ENCODE results near the gene GSE1.

The GSE1 gene

GRCh38 chr16:85616607-85617321 is 3.6 kb downstream of the GSE1 start:
- DNase-seq (ENCODE audit: low spot score), result peak; percentile 42

- DNase-seq (ENCODE audit: low spot score), result no peak
Observed at GRCh38 chr16:85617948-85618347, 4.8 kb downstream of the GSE1 start.

- no peak for DNase-seq (ENCODE audit: low spot score)
Observed at GRCh38 chr16:85618521-85618920, 5.4 kb downstream of the GSE1 start.

GRCh38 chr16:85619101-85619891 is 6.2 kb downstream of the GSE1 start:
- DNase-seq (ENCODE audit: low spot score), result no peak

- no peak for DNase-seq (ENCODE audit: low spot score)
Observed at GRCh38 chr16:85620374-85620773, 7.3 kb downstream of the GSE1 start.

GRCh38 chr16:85621698-85622428 is 8.7 kb downstream of the GSE1 start:
- DNase-seq (ENCODE audit: low spot score), result no peak

GRCh38 chr16:85622683-85623082 is 9.6 kb downstream of the GSE1 start:
- DNase-seq (ENCODE audit: low spot score), result peak; percentile 52

- no peak for DNase-seq (ENCODE audit: low spot score)
Observed at GRCh38 chr16:85623250-85623649, 10.1 kb downstream of the GSE1 start.

- no peak for DNase-seq (ENCODE audit: low spot score)
Observed at GRCh38 chr16:85623997-85624601, 11.0 kb downstream of the GSE1 start.

GRCh38 chr16:85624646-85625045 is 11.5 kb downstream of the GSE1 start:
- DNase-seq (ENCODE audit: low spot score), result no peak

GRCh38 chr16:85625053-85625452 is 11.9 kb downstream of the GSE1 start:
- DNase-seq (ENCODE audit: low spot score), result peak; percentile 86

- DNase-seq (ENCODE audit: low spot score), result no peak
Observed at GRCh38 chr16:85625485-85626117, 12.5 kb downstream of the GSE1 start.

- DNase-seq (ENCODE audit: low spot score), result peak; percentile 92
Observed at GRCh38 chr16:85626191-85626981, 13.3 kb downstream of the GSE1 start.

- no peak for DNase-seq (ENCODE audit: low spot score)
Observed at GRCh38 chr16:85627089-85627488, 14.0 kb downstream of the GSE1 start.

- DNase-seq (ENCODE audit: low spot score), result no peak
Observed at GRCh38 chr16:85627526-85628264, 14.6 kb downstream of the GSE1 start.

- DNase-seq (ENCODE audit: low spot score), result no peak
Observed at GRCh38 chr16:85628265-85628556, 15.1 kb downstream of the GSE1 start.

- DNase-seq (ENCODE audit: low spot score), result no peak
Observed at GRCh38 chr16:85628645-85629044, 15.5 kb downstream of the GSE1 start.

GRCh38 chr16:85629326-85629725 is 16.2 kb downstream of the GSE1 start:
- DNase-seq (ENCODE audit: low spot score), result no peak

GRCh38 chr16:85629853-85630252 is 16.7 kb downstream of the GSE1 start:
- DNase-seq (ENCODE audit: low spot score), result no peak

- no peak for DNase-seq (ENCODE audit: low spot score)
Observed at GRCh38 chr16:85631230-85631629, 18.1 kb downstream of the GSE1 start.

Data from SK-N-DZ (cell line).